IMR-90 (cell line): ENCODE measurements around the gene FMNL1. TPM values are rescaled to one million over a fixed set of nuclear protein-coding genes. Genes with fewer than 3 reads are reported as not detected.
A peak's percentile ranks its signal among the peaks of the same experiment; 100 is the strongest.

Source experiments
- ATAC-seq: fragments of 200-7000 bp; cut with Tn5 transposase; 2 replicates; pipeline ENCODE4 v1.9.1; 2020; ENCODE audit warnings: low read depth, mild to moderate bottlenecking, moderate library complexity
- BruUV-seq: library from RNA; stranded (reverse); fragments of 400-500 nt; replicated peaks from 2 replicates; lab custom pipeline; 2021; lab: Mats Ljungman, UMichigan
- CTCF ChIA-PET: fragments of 300-600 bp; formaldehyde crosslinking; extraction: SDS; loops from one replicate; lab custom pipeline; 2021; ENCODE audit warnings: antibody characterized with exemption; lab: Yijun Ruan, JAX
- POLR2A ChIA-PET: fragments of 300-600 bp; sonication (Branson Sonifier 250); formaldehyde crosslinking; loops from one replicate; lab custom pipeline; 2022; ENCODE audit warnings: antibody characterized with exemption; ENCODE audit not compliant: unreplicated experiment; lab: Charles Lee
- DNase-seq: peaks from one replicate; pipeline ENCODE4 v3.0.0; 2013
- H2AFZ ChIP-seq: replicated peaks from 2 replicates; pipeline ENCODE3; 2013; ENCODE audit warnings: low read length, mild to moderate bottlenecking; ENCODE audit not compliant: poor library complexity
- H2AK5ac ChIP-seq: 2 replicates; pipeline ENCODE4 v1.6.1; 2013; ENCODE audit warnings: low read depth, low read length, inconsistent platforms
- H2AK9ac ChIP-seq: replicated peaks from 2 replicates; pipeline ENCODE3; 2013; ENCODE audit warnings: mild to moderate bottlenecking, low read depth, low read length, moderate library complexity; ENCODE audit not compliant: poor library complexity
- H2BK120ac ChIP-seq: 2 replicates; pipeline ENCODE4 v1.6.1; 2013; ENCODE audit warnings: low read depth, low read length, inconsistent platforms
- H2BK15ac ChIP-seq: 3 replicates; pipeline ENCODE4 v1.6.1; 2013; ENCODE audit warnings: low read depth, low read length, inconsistent platforms
- H2BK20ac ChIP-seq: 2 replicates; pipeline ENCODE4 v1.6.1; 2013; ENCODE audit warnings: low read depth, mild to moderate bottlenecking, inconsistent platforms, low read length, moderate library complexity
- H2BK5ac ChIP-seq: 2 replicates; pipeline ENCODE4 v1.6.1; 2013; ENCODE audit warnings: mild to moderate bottlenecking, low read depth, low read length, inconsistent platforms; ENCODE audit not compliant: poor library complexity, severe bottlenecking
- H3K14ac ChIP-seq: replicated peaks from 2 replicates; pipeline ENCODE4 v1.6.1; 2013; ENCODE audit warnings: low read depth, low read length, inconsistent platforms
- H3K18ac ChIP-seq: 2 replicates; pipeline ENCODE4 v1.6.1; 2013; ENCODE audit warnings: low read depth, low read length, control low read depth
- H3K23ac ChIP-seq: 2 replicates; pipeline ENCODE4 v1.6.1; 2013; ENCODE audit warnings: low read depth, low read length, inconsistent platforms
- H3K27ac ChIP-seq: 2 replicates; pipeline ENCODE4 v1.5.1; 2013; ENCODE audit warnings: mild to moderate bottlenecking, control low read depth, low read length; ENCODE audit not compliant: insufficient read depth
- H3K27me3 ChIP-seq: 2 replicates; pipeline ENCODE4 v1.6.1; 2013; ENCODE audit warnings: low read length; ENCODE audit not compliant: control insufficient read depth, insufficient read depth
- H3K36me3 ChIP-seq: 2 replicates; pipeline ENCODE4 v1.6.1; 2013; ENCODE audit warnings: low read length, mixed read lengths; ENCODE audit not compliant: control insufficient read depth, insufficient read depth
- H3K4ac ChIP-seq: 2 replicates; pipeline ENCODE4 v1.6.1; 2013; ENCODE audit warnings: low read depth, low read length, inconsistent platforms
- H3K4me1 ChIP-seq: 2 replicates; pipeline ENCODE4 v1.6.1; 2013; ENCODE audit warnings: low read length, mixed read lengths; ENCODE audit not compliant: control insufficient read depth, insufficient read depth
- H3K4me2 ChIP-seq: 2 replicates; pipeline ENCODE4 v1.6.1; 2013; ENCODE audit warnings: low read depth, mild to moderate bottlenecking, control low read depth, low read length, moderate library complexity
- H3K4me3 ChIP-seq: 2 replicates; pipeline ENCODE4 v1.5.1; 2013; ENCODE audit warnings: low read depth, mild to moderate bottlenecking, control low read depth, low read length, moderate library complexity; ENCODE audit not compliant: insufficient read depth
- H3K56ac ChIP-seq: 2 replicates; pipeline ENCODE4 v1.6.1; 2013; ENCODE audit warnings: low read length, inconsistent platforms; ENCODE audit not compliant: insufficient read depth; ENCODE audit errors: extremely low read depth
- H3K79me1 ChIP-seq, 2 experiments: 2 replicates each; pipeline ENCODE4 v1.6.1; 2013; ENCODE audit warnings: low read length in 2 of 2, inconsistent platforms in 1 of 2, low read depth in 1 of 2
- H3K9ac ChIP-seq: 2 replicates; pipeline ENCODE4 v1.6.1; 2013; ENCODE audit warnings: low read depth, low read length, control low read depth
- H3K9me1 ChIP-seq: 2 replicates; pipeline ENCODE4 v1.6.1; 2013; ENCODE audit warnings: low read length, inconsistent platforms; ENCODE audit not compliant: insufficient read depth
- H3K9me3 ChIP-seq: 2 replicates; pipeline ENCODE4 v1.6.1; 2013; ENCODE audit warnings: low read length; ENCODE audit not compliant: control insufficient read depth, insufficient read depth
- H4K20me1 ChIP-seq: 2 replicates; pipeline ENCODE4 v1.6.1; 2013; ENCODE audit warnings: low read length, inconsistent platforms; ENCODE audit not compliant: insufficient read depth
- H4K5ac ChIP-seq: 2 replicates; pipeline ENCODE4 v1.6.1; 2013; ENCODE audit warnings: mild to moderate bottlenecking, low read depth, low read length, control low read depth
- H4K8ac ChIP-seq, 2 experiments: 2 replicates each; pipeline ENCODE4 v1.6.1; 2013; ENCODE audit warnings: low read depth in 2 of 2, low read length in 2 of 2, control low read depth in 1 of 2, inconsistent platforms in 1 of 2
- H4K91ac ChIP-seq: 2 replicates; pipeline ENCODE4 v1.6.1; 2013; ENCODE audit warnings: low read depth, low read length, inconsistent platforms; ENCODE audit not compliant: insufficient read depth
- MAZ ChIP-seq: IDR thresholded peaks from 2 replicates; pipeline ENCODE4 v1.6.1; 2012; ENCODE audit warnings: low read depth, mild to moderate bottlenecking, low read length, improper control_type of control experiment, moderate library complexity, borderline replicate concordance
- WGBS, 2 experiments: methylation state at CpG; one replicate each; pipeline versions ENCODE4 v1.1.5 to v1.1.7; 2013; ENCODE audit warnings: missing lambda C conversion rate in 2 of 2; ENCODE audit not compliant: insufficient read length in 1 of 2; ENCODE audit errors: extremely low coverage in 2 of 2; 5-methylcytosine and 5-hydroxymethylcytosine counted together
- dilution Hi-C: fragments of 300-500 bp; cut with HindIII; formaldehyde crosslinking; loops from one replicate; pipeline ENCODE4 v1.14.3; 2018; ENCODE audit warnings: low sequenced_read_pairs; ENCODE audit not compliant: unreplicated experiment
- in situ Hi-C: fragments of 300-500 bp; cut with MboI; formaldehyde crosslinking; loops from 3 replicates; pipeline ENCODE4 v1.14.3; 2019; ENCODE audit warnings: low sequenced_read_pairs, inconsistent platforms, mixed read lengths
- intact Hi-C: fragments of 100-400 bp; cut with micrococcal nuclease; formaldehyde crosslinking; loops from 2 replicates; pipeline ENCODE4 v1.10.0; 2022
- polyA plus RNA-seq, 3 experiments: library from polyadenylated mRNA; depleted of rRNA; stranded (reverse); fragments of >200 nt; gene quantifications; 2 replicates each; pipeline ENCODE4 v1.2.3, GENCODE V29; 2012; ENCODE audit warnings: low replicate concordance in 1 of 3
- total RNA-seq: library from RNA; depleted of rRNA; stranded (reverse); fragments of >200 nt; gene quantifications from 2 replicates; pipeline ENCODE4 v1.2.3, GENCODE V29; 2012
- TF ChIP-seq, protein P1 (sequence below): fragments of 150-350 bp; IDR thresholded peaks from 2 replicates; pipeline ENCODE4 v1.6.1; 2017; ENCODE audit warnings: mild to moderate bottlenecking, antibody characterized with exemption, low read length, low read depth

Gene FMNL1
- total and polyA plus RNA-seq, 2 of the 4 experiments (the other 2 are of a cell fraction): 0.36 to 2.3 TPM

DNA sequence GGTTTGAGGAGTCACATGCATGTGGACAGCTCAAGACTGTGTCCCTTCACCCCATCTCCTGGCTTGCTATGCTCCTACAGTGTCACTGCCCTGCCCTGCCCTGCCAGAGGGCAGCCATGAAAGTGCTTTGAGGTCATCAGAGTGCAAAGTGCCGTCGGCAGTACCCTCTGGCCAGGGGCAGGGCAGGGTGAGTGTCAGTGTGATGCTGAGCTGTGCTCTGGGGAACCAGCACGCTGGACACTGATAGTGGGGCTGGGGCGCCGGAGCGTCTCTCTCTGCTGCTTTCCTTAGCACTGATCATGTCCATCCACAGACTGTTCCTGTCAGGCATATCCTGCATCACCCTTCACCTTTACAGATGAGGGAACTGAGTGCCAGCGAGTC lies 41.8 kb downstream of the FMNL1 start:
- Histone ChIP-seq H3K9ac (no peak overlapping the region), H3K4ac (no peak overlapping the region), H3K27ac (no peak overlapping the region), H2BK120ac (no peak overlapping the region), H4K5ac (no peak overlapping the region), H3K23ac (no peak overlapping the region), H3K14ac (no peak overlapping the region), H4K8ac (no peak overlapping the region), H3K9me3 (no peaks in the 10 kb centered on the region), H2BK15ac (no peak overlapping the region), H3K4me2 (no peak overlapping the region), H3K4me3 (no peak overlapping the region), H4K91ac (no peak overlapping the region), H2AFZ (no peak overlapping the region), H2AK5ac (no peak overlapping the region), H4K20me1 (peaks cover 12% of the 10 kb centered on the region), H3K56ac (no peak overlapping the region), H3K9me1 (peaks cover 3% of the 10 kb centered on the region; the same call in 1 of the 2 replicates), H3K36me3 (peaks cover 44% of the 10 kb centered on the region), H3K79me1 (no peaks in the 10 kb centered on the region; a peak in 1 of 4 replicates), H2BK20ac (no peak overlapping the region), H3K18ac (no peak overlapping the region), H3K4me1 (peaks cover 27% of the 10 kb centered on the region), H2BK5ac (no peak overlapping the region), H2AK9ac (no peak overlapping the region), H3K27me3 (no peaks in the 10 kb centered on the region)
- ChIA-PET POLR2A (no interaction called here), CTCF (no interaction called here)
- TF ChIP-seq, protein P1, sequence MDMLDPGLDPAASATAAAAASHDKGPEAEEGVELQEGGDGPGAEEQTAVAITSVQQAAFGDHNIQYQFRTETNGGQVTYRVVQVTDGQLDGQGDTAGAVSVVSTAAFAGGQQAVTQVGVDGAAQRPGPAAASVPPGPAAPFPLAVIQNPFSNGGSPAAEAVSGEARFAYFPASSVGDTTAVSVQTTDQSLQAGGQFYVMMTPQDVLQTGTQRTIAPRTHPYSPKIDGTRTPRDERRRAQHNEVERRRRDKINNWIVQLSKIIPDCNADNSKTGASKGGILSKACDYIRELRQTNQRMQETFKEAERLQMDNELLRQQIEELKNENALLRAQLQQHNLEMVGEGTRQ: no peak
- no peak for TF ChIP-seq MAZ
- dilution Hi-C loops (no loop called here), in situ Hi-C loops (no loop called here), intact Hi-C loops (no loop called here)
- no TSS peak for BruUV-seq
- DNase-seq (no peak), ATAC-seq (peak; percentile 5; the same call in 1 of the 2 replicates)
- WGBS, 2 experiments: 100% methylated on average over 3 of the region's 7 CpGs; no CpG with 5 or more reads in 1 of the 2 experiments
